Central memory CD4-positive, alpha-beta T cell (primary cell): ENCODE results near the gene PMVK.
A peak's percentile ranks its signal among the peaks of the same experiment; 100 is the strongest.
"Not testable (repeated sequence)": the region's sequence is repeated elsewhere in the genome, so short reads cannot be mapped to it uniquely, and the experiment has no call there.

ENCODE experiments used
- DNase-seq: peaks from one replicate; pipeline ENCODE4 v3.0.0; 2022

PMVK gene

DNA sequence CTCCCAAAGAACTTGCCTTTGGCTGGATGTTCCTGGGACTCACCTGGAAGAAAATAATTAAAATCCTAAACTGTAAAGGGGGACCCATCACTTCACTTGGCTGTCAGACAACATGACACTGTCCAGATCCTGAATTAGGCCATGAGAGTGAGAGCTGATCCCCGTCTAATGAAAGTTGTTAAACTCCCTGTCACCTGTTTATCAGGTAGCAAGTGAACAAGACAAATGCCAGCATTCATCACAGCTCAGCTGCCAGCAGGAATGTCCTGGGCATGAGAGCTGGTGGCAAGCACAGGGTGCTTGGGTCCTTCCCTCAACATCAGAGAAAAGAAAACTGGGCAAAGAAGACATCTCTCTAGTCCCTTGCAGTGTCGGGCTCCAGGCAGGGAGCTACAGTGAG lies 23.8 kb downstream of the PMVK start:
- DNase-seq: no peak

DNA sequence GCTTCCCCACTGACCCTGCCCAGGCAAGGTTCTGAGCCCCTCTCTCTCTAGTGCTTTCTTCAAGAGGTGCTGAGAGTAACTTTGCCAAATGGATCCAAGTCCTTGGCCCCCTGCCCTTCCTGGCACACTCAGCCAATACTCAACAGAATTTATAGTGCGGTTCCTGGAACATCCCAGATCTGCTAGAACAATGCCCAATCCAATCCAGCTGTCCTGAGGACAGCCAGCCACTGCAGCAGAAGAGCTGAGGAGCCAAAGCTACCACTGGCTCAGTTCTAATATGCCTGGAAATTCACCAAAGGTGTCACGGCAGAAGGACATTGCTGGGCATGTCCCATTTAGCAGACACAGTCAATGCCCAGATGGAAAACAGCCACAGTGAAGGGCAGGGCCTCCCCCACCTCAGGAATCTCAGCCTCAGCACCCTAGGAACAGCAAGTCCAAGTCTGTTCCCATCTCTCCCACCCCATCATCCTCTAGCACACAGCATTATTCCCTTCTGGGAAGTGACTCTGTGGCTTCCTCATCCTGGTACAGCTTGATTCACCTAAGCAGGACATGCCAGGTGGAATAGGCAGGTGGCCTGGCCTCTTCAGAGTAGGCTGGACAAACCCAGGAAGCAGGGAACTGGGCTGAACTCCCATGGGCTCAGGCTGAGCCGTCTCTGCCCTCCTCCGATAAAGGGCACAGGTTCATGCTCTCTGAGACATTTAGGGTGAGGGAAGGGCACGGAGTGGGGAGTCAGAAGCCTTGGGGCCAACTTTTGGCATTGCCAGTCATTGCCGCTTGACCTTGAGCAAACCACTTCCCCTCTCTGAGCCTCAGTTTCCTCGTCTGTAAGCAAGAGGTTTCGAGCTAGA lies 24.6 kb downstream of the PMVK start:
- DNase-seq: no peak

- no peak for DNase-seq
Observed at GRCh38 chr1:154910851-154911250, 25.7 kb downstream of the PMVK start.

- DNase-seq: no peak
Observed at GRCh38 chr1:154908937-154909336, 27.6 kb downstream of the PMVK start.

DNA sequence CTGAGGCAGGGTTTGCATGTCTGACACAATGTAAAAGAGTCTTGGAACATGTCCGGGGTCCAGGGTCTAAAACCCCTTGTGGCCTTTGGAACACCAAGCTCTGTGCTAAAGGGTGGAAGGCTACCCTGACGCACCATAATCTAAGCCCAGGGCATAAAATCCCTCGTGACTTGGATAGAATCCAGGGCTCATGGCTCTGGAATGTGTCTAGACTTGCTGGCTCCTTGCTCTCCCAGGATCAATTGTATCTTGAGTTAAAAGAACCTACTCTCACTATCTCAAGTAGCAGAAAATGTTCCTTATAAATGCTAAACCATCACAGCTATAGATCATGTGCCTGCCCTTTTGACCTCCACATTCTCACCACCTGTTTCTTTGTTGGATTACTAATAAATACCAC lies 28.4 kb downstream of the PMVK start:
- DNase-seq: not testable (repeated sequence)

- no peak for DNase-seq
Observed at GRCh38 chr1:154906621-154907081, 29.9 kb downstream of the PMVK start.

DNA sequence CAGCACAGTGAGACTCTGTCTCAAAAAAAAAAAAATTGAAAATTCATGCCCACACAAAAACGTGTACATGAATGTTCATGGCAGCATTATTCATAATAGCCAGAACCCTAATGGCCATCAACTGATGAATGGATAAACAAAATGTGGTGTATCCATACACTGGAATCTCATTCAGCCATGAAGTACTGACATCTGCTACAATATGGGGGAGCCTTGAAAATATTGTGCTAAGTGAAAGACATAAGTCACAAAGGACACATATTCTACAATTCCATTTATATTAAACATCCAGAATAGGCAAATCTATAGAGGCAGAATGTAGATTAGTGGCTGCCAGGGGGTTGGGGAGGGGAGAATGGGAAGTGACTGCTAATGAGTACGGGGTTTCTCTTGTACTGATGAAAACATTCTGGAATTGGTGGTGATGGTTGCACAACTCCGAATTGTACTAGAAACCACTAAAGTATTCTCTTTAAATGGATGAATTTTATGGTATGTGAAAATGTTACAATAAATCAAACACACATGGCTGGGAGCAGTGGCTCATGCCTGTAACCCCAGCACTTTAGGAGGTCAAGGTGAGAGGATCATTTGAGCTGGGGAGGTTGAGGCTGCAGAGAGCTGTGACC lies 33.5 kb downstream of the PMVK start:
- DNase-seq: no peak

GRCh38 chr1:154901591-154901990 lies 34.9 kb downstream of the PMVK start:
- no peak for DNase-seq

DNA sequence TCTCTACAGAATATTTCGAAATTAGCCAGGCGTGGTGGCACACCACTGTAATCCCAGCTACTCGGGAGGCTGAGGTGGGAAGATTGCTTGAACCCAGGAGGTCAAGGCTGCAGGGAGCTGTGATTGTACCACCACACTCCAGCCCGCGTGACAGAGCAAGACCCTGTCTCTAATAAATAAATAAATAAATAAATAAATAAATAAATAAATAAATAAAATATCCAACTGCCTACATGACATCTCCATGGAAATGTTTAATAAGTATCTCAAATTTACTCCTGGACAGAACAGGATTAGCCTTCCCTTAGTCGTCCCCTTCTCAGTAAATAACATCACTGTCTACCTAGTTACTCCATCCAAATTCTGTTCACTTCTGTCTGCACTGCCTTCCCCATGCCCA lies 37.5 kb downstream of the PMVK start:
- no peak for DNase-seq

- no peak for DNase-seq
Observed at GRCh38 chr1:154896771-154897286, 39.7 kb downstream of the PMVK start.

- DNase-seq: no peak
Observed at GRCh38 chr1:154895798-154896197, 40.7 kb downstream of the PMVK start.

DNA sequence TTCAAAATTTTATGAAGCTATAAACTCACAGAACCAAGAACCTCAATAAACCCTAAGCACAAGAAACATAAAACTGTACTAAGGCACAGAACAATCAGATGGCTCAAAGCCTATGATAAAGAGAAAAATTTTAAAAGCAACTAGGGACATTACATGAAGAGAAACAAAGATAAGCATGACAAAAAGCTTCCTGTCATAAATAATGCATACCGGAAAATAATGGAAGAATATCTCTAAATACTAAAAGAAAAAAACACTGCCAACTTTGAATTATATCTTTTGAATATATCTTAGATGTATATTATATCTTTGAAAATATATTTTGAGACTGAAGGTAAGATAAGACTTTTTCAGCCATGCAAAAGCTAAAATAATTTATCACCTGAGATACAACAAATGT lies 45.1 kb downstream of the PMVK start:
- no peak for DNase-seq

GRCh38 chr1:154888757-154889156 lies 47.8 kb downstream of the PMVK start:
- DNase-seq: no peak

DNA sequence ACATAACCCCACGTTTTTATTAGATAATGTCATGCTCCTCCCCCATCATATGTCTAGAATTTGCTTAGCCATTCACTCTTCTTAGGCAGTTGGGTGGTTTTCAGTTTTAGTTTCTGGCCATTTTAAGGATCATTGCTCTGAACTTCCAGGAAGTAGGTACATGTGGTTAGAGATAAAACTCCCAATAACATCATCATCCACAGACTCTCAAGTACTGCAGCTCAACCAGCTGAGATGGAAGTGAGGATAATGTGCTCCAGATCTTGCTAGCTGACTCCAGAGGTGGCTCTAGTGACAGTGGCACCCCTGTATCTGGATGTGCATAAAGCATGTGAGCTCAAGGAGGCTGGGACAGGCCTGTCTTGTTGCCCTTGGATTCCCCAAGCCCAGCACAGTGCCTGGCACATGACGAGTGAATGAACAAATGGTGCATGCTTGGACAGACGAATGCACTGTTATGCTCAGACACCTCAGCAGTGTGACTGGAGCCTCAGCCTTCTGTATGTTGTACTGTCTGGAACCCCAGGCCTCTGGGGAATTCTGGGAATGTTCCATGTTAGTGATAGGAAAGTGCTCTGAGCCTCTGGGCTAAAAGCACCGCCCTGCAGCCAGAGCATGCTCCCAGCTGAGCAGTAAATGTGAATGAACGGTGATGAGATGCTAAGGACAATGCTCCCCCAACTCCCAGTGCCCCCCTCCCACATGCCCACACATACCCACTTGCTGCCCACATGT lies 50.1 kb downstream of the PMVK start:
- DNase-seq: no peak

DNA sequence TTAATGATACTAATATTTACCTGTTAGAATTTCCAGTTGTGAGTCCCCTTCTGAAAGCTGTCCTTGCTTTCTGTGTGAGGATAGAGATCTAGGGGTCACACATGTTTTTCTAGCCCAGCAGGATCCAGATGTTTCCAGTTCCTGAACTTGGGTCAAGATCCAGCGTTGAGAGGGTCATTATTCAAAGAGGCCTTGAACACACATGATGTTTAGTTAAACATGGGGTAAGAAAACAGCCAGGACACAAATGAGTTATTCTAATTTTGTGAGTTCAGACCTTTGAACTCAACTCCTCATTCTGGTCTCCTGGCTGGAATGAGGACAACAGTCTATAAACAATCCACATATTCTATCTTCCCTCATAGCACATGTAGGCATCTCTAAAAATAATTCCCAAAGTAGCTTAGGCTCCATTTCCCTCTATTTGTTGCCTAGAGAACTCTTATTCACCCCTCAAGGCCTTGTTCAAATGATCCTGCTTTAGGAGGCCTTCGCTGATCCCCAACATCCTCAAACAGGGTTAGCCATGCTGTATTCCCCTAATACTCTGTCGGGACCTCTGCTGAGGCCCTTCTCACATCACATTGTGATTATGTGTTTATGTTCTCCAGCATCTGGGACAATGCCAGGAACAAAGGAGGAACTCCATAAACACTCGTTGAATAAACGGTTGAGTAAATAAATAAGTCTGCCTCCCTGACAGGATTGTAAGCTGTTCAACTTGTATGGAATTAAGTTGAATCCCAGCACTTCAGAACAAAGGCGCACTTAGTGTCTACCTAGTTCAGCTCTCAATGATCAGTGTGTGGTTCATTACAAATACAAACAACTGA lies 51.4 kb downstream of the PMVK start:
- DNase-seq: no peak

DNA sequence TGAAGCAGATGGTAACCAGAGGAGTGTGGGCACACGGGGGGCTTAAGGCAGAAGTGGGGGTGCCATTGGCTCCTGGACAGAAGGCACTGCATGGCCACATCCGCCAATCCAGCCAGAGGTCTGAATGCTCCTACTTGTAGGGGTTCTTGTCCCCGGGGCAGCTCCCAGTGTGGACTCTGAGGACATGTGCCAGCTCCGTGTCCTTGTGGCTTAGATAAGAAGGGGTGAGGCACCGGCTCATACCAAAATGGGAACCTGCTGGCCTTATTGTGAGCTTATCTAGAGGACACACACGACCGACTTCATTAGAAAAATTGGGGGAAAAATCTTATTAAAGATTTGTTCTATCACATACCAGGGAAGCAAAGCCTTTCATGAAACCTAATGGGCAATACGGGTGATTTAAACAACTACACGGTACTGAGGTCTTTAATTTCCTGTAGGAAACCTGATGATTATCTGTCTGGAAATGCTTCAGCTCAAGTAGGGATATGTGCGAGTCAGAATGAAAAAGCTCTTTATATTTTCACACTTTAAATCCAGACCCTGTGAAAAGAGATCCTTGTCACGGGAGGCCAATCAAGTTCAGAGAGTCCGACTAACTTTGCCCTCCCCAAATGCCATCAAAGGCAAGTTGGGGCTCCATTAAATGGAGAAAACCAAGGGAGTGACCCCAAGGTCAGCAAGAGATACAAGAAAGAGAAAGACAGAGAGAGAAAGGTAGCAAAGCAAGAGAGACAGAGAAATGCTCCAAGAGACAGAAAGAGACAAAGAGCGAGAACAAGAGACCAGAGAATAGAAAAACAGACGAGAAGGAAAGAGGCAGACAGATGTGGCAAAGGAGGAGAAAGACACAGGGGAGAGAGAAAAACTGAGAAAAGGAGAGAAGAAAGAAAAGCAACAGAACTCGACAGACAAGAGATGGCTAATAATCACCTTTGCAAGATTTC lies 52.3 kb downstream of the PMVK start:
- DNase-seq: no peak

GRCh38 chr1:154881820-154882535 lies 54.5 kb downstream of the PMVK start:
- no peak for DNase-seq

DNA sequence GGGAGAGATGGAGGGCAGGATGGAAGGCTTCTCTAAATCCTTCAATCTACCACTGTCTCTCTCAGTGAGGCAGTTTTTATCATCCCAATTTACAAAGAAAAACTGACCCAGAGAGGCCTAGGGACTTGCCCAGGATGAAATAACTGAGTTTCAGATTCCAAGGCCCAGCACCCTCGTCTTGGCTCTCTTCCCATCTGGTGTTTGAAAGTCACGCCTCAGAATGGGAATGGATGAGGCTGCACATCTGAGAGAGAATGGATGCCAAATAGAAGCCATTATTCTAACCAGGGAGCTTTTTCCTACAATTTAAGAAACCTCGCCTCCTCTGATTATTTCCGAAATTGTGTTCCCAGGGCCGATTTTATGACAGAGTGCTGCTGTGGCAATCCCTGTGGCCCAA lies 55.8 kb downstream of the PMVK start:
- no peak for DNase-seq

DNA sequence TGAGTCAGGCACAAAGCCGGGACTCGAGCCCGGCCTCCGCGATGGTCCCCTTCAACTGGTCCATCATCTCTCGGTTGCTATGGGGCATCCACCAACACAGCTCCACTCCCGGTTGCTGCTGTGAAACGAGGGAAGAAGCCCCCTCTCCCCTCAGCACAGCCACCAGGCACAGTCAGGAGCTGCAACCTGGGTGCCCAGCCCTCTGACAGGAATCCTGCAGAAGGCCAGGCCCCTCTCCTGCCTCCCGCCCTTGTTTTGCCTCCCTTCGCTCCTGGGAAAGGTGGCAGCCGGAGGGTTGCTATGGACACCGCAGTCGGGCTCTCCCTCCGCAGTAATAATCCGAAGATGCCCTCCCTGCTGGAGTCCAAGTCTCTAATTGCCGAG lies 57.5 kb downstream of the PMVK start:
- DNase-seq: no peak

- peak; percentile 53 for DNase-seq
Observed at GRCh38 chr1:154878371-154879037, 58.0 kb downstream of the PMVK start.
